Lung (tissue), 12 donors: ENCODE results near the gene DGKB. TPM values are rescaled to one million over a fixed set of nuclear protein-coding genes. Genes with fewer than 3 reads are reported as not detected.

Experiments
- ATAC-seq: fragments of 200-7000 bp; cut with Tn5 transposase; one replicate; pipeline ENCODE4 v1.9.1; 2020; ENCODE audit warnings: moderate number of reproducible peaks; ENCODE audit not compliant: insufficient read depth, low FRiP score
- DNase-seq, 3 donors: peaks; one replicate each; pipeline ENCODE4 v3.0.0-alpha.2; 2013 to 2017
- H3K27ac ChIP-seq, 2 donors: one replicate each; pipeline ENCODE4 v1.5.1; 2013; ENCODE audit warnings: mild to moderate bottlenecking in 2 of 2, moderate library complexity in 2 of 2, control low read depth in 1 of 2, inconsistent platforms in 1 of 2, low read depth in 1 of 2, low read length in 1 of 2
- H3K27me3 ChIP-seq, 3 donors: one replicate each; pipeline ENCODE4 v1.5.1; 2013; ENCODE audit warnings: low read length in 2 of 3; ENCODE audit not compliant: control insufficient read depth in 3 of 3, insufficient read depth in 3 of 3
- H3K36me3 ChIP-seq, 4 donors: one replicate each; pipeline ENCODE4 v1.5.1; 2013; ENCODE audit warnings: low read length in 4 of 4, mild to moderate bottlenecking in 1 of 4, moderate library complexity in 1 of 4; ENCODE audit not compliant: control insufficient read depth in 4 of 4, insufficient read depth in 4 of 4
- H3K4me1 ChIP-seq, 5 donors: one replicate each; pipeline ENCODE4 v1.5.1; 2013; ENCODE audit warnings: low read length in 5 of 5, mild to moderate bottlenecking in 2 of 5, moderate library complexity in 1 of 5; ENCODE audit not compliant: control insufficient read depth in 5 of 5, insufficient read depth in 5 of 5
- H3K4me3 ChIP-seq: one replicate; pipeline ENCODE4 v1.5.1; 2013; ENCODE audit warnings: mild to moderate bottlenecking, control low read depth, moderate library complexity
- H3K9ac ChIP-seq, 2 donors: one replicate each; pipeline ENCODE4 v1.5.1; 2013; ENCODE audit warnings: low read length in 2 of 2, control low read depth in 1 of 2; ENCODE audit not compliant: insufficient read depth in 1 of 2
- H3K9me3 ChIP-seq, 4 donors: one replicate each; pipeline ENCODE4 v1.5.1; 2013; ENCODE audit warnings: low read length in 3 of 4, mild to moderate bottlenecking in 1 of 4, moderate library complexity in 1 of 4; ENCODE audit not compliant: control insufficient read depth in 4 of 4, insufficient read depth in 3 of 4
- CTCF ChIP-seq: IDR thresholded peaks from 2 replicates; pipeline ENCODE4 v1.5.1; 2012; ENCODE audit warnings: mild to moderate bottlenecking; ENCODE audit errors: control extremely low read depth, extremely low read depth
- WGBS, 2 donors: extraction: QIAGEN DNeasy Blood & Tissue Kit; methylation state at CpG; one replicate each; pipeline ENCODE4 v1.1.7; 2013; 5-methylcytosine and 5-hydroxymethylcytosine counted together
- polyA plus RNA-seq, 2 donors: library from polyadenylated mRNA; stranded (reverse); fragments of 200-250 nt; gene quantifications; one replicate each; pipeline ENCODE4 v1.2.1, GENCODE V29; 2013
- total RNA-seq, 2 donors: library from RNA; depleted of rRNA in 1 of 2; stranded (reverse); fragments of >200 nt in 1 of 2; gene quantifications; one replicate each; pipeline ENCODE4 v1.2.1, GENCODE V29; 2014 to 2021
- donor health status: control.
- donor health status: control.
- donor health status: Bipolar disorder and iron deficiency.
- donor health status: healthy.
- donor health status: DM: yes; HTN: yes; CAD: no.

DGKB gene
- total and polyA plus RNA-seq, 4 donors: under 0.01 to 0.57 (median 0.06) TPM; not detected in 1

DNA sequence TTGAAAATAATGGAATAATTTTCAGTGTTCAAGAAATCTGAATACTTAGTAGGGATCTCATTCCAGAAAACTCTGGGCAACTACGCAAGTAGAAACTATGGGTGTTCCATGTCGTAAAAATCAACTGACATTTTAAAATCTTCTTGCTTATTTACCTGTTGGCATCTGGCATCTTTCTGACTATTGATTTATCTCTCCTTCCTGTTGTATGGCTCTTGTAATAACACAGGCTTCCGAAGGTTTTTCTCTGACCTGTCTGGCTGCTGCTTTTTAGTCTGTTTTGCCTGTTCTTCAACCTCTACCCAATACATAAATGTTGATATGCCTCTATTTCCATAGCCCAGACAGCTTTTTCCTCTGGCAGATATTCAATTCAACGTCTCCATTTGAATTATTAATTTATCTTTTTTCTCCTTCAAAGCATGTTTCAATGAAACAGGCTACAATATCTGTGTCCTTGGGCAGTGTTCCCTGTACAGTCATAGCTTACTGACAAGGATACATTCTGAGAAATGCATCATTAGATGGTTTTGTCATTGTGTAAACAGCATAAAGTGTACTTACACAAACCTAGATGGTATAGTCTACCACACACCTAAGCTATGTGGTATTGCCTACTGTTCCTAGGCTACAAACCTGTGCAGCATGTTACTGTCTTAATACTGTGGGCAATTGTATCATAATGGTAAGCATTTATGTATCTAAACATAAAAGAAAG lies 807.2 kb downstream of the DGKB start:
- no peak overlapping the region for H3K27ac ChIP-seq
- H3K4me1 ChIP-seq: no peaks in the 10 kb centered on the region
- WGBS, 2 donors: 61 to 72% methylated on average over 4 of the region's 4 CpGs
- no peak overlapping the region for H3K9ac ChIP-seq
- H3K4me3 ChIP-seq: no peak overlapping the region
- DNase-seq: no peak
- H3K27me3 ChIP-seq: no peaks in the 10 kb centered on the region
- no peak for TF ChIP-seq CTCF
- H3K9me3 ChIP-seq: no peaks in the 10 kb centered on the region
- H3K36me3 ChIP-seq: no peaks in the 10 kb centered on the region
- no peak for ATAC-seq
